DMS153 (cell line): Measurements from ENCODE around the gene MPND.

Experiments used
- DNase-seq: peaks from one replicate; lab custom pipeline; 2025; lab: John Stamatoyannopoulos, UW

Gene MPND

DNA sequence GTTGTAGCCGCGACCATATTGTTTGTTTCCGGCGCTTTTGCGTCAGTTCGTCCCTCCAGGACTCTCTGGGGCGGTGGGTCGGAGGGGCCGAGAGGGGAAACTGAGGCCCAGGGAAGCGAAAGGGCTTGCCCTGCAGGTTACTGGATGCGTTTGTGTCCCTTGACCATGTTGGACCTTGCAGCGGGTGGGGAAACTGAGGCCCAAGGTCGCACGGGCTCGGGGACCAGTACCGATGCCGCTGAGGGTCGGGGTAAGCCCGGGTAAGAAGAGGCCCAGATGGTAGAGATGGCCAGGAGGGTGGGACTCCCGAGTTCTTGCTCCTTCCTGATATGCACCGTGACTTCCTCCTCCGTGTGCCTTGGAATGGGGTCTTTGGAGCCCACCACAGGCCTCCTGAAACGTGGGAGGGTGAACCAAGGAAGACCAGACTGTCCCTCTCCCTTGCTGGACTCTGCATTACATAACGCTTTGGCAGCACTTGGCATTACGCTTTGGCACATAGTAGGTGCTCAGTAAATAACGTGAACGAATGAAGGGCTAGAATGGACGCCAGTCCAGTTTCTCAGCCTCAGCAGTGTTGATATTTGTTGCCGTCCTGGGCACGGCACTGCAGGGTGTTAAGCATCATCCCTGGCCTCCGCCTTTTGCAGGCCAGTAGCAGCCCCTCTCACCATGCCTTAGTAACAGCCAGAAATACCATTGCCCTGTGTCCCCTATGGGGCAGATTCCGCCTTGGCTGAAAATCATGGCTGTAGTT is 59.8 kb downstream of the MPND start:
- DNase-seq, result no peak

DNA sequence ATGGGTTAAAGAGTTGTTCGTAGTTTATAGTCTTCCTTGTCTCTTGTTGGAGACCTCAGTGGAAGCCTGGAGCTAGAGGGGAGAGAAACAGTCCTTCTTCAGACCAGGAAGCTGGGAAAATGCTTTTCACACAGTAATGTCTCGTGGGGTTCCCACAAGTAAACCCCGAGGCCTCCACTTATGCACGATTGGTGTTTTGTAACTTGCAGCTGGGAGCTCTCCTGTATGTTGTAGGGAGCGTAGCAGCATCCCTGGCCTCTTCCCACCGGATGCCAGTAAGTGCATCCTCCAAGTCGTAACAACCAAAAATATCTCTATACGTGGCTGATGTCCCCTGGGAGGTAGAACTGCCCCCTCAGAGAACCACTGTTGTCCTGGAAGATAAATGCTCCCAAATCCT is 62.6 kb downstream of the MPND start:
- no peak for DNase-seq

DNA sequence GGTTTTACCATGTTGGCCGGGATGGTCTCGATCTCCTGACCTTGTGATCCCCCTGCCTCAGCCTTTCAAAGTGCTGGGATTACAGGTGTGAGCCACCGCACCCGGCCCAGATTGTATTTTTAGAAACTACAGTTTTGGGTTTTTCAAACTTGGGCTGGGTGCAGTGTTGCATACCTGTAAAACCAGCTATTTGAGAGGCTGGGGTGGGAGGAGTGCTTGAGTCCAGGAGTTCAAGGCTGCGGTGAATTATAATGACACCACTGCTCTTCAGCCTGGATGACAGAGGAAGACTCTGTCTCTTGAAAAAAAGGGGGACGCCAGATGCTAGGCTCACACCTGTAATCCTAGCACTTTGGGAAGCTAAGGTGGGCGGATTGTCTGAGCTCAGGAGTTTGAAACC is 63.3 kb downstream of the MPND start:
- no peak for DNase-seq

- DNase-seq, result no peak
Observed at GRCh38 chr19:4409123-4409933, 66.0 kb downstream of the MPND start.
